Measurements from ENCODE around the gene DNAH6.

GRCh38 chr2:84823788-84824187 lies 307.5 kb downstream of the DNAH6 start:
- TF ChIP-seq, protein P1, sequence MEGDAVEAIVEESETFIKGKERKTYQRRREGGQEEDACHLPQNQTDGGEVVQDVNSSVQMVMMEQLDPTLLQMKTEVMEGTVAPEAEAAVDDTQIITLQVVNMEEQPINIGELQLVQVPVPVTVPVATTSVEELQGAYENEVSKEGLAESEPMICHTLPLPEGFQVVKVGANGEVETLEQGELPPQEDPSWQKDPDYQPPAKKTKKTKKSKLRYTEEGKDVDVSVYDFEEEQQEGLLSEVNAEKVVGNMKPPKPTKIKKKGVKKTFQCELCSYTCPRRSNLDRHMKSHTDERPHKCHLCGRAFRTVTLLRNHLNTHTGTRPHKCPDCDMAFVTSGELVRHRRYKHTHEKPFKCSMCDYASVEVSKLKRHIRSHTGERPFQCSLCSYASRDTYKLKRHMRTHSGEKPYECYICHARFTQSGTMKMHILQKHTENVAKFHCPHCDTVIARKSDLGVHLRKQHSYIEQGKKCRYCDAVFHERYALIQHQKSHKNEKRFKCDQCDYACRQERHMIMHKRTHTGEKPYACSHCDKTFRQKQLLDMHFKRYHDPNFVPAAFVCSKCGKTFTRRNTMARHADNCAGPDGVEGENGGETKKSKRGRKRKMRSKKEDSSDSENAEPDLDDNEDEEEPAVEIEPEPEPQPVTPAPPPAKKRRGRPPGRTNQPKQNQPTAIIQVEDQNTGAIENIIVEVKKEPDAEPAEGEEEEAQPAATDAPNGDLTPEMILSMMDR (IDR thresholded peaks at IDR 0.05; ENCODE audit: insufficient read depth, low read length, poor library complexity, severe bottlenecking) = no peak
- no peak for TF ChIP-seq EZH2phosphoT487 (conservative IDR thresholded peaks at IDR 0.05; ENCODE audit: low read length)
